ENCODE data around the gene PSMD9.
A peak's percentile ranks its signal among the peaks of the same experiment; 100 is the strongest.
"Not testable (repeated sequence)": the region's sequence is repeated elsewhere in the genome, so short reads cannot be mapped to it uniquely, and the experiment has no call there.

PSMD9 gene

DNA sequence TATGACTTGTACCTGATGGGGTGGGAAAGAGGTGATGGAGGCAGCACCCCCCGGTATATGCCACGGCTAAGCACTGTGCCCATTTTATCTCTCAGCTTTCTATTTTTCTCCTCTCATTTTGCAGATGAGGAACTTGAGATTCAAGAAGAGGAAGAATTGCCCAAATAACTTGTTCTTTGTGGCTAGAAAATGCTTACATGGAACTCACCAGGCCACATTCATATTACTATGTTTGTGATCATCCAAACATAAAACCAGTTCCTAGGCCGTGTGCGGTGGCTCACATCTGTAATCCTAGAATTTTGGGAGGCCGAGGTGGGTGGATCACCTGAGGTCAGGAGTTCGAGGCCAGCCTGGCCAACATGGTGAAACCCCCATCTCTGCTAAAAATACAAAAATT lies 14.5 kb upstream of the PSMD9 start:
- no peak for DNase-seq

DNA sequence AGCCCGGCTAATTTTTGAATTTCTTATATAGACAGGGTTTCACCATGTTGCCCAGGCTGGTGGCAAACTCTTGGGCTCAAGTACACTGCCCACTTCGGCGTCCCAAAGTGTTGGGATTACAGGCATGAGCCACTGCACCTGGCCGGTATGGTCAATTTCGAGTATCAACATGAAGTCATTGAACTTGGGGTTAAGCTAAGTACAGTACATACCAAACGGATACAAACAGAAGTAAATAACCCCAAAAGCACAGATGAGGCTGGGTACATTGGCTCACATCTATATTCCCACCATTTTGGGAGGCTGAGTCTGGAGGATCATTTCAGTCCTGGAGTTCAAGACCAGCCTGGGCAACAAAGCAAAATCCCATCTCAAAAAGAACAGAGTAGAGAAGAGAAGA lies 13.0 kb upstream of the PSMD9 start:
- no peak for DNase-seq

DNA sequence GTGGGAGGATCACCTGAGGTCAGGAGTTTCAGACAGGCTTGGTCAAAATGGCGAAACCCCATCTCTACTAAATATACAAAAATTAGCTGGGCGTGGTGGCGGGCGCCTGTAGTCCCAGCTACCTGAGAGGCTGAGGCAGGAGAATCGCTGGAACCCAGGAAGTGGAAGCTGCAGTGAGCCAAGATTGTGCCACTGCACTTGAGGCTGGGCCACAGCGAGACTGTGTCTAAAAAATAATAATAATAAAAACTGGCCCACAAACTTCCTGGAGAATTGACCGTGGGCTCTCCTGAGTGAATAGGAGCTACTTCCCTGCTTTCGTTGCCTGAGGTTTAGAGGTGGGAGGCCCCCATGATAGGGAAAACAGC lies 12.5 kb upstream of the PSMD9 start:
- not testable (repeated sequence) for DNase-seq

DNA sequence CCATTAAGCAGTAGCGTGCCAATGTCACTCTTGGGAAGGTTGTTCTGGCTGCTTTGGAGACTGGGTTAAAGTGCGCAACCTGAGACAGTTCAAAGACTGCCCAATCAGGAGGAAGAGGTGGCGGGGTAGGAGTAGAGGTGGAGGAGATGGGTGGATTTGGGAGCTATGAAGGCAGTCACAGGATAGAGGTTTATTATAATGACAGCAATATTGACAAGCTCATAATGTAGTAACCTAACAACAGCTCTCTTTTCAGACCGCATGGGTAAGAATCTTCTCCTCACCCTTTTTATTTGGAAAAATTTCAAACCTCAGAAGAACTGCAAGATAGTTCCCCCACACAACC lies 5.3 kb upstream of the PSMD9 start:
- DNase-seq, result no peak

DNA sequence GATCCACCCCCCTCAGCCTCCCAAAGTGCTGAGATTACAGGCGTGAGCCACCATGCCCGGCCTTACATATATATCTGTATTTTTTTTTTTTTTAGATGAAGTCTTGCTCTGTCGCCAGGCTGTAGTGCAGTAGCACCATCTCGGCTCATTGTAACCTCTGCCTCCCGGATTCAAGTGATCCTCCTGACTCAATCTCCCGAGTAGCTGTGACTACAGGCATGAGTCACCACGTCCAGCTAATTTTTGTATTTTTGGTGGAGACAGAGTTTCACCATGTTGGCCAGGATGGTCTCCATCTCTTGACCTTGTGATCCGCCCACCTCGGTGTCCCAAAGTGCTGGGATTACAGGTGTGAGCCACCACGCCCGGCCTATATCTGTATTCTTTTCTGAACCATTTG lies 3.5 kb upstream of the PSMD9 start:
- not testable (repeated sequence) for DNase-seq

DNA sequence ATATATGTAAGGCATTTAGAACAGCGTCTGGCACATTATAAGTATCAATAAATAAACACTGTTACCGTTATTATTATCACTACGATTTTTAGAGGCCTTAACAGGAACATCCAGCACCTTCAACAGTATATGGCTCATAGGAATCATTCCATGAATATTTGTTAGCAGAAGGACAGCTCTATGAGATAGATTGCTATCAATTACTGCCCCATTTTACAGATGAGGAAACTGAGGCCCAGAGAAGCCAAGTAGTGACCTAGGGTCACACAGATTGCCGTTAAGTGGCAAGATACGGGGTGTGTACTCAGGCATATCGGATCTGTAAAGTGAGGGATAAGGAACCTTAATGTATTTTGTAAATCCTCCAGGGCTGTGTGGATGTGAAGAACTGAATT lies 510 bp upstream of the PSMD9 start:
- DNase-seq, result no peak

DNA sequence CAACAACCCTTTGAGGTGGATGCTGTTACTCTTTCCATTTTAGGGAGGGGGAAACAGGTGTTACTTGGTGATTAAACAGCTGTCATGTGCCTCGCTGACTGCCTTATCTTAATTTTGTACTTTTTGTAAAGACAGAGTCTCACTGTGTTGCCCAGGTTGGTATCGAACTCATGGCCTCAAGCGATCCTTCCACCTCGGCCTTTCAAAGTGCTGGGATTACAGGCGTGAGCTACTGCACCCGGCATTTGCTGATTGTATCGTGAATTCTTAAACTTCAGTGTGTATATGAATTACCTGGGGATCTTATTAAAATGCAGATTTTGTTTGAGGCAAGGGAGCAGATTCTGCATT lies 659 bp downstream of the PSMD9 start:
- DNase-seq, result no peak

DNA sequence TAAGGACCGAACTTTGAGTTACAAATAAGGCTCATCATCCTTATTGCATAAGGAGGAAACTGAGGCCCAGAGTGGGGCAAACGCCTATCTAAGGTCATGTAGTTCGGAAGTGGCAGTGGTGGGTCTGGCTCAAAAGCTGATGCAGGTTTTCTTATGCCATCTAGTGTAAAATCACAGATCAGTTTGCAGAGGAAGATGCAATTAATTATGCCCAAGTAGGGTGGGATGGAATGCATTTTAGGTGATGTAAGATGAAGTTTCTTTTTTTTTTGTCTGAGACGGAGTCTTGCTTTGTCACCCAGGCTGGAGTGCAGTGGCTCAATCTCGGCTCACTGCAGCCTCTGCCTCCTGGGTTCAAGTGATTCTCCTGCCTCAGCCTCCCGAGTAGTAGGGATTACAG lies 1.1 kb downstream of the PSMD9 start:
- not testable (repeated sequence) for DNase-seq

DNA sequence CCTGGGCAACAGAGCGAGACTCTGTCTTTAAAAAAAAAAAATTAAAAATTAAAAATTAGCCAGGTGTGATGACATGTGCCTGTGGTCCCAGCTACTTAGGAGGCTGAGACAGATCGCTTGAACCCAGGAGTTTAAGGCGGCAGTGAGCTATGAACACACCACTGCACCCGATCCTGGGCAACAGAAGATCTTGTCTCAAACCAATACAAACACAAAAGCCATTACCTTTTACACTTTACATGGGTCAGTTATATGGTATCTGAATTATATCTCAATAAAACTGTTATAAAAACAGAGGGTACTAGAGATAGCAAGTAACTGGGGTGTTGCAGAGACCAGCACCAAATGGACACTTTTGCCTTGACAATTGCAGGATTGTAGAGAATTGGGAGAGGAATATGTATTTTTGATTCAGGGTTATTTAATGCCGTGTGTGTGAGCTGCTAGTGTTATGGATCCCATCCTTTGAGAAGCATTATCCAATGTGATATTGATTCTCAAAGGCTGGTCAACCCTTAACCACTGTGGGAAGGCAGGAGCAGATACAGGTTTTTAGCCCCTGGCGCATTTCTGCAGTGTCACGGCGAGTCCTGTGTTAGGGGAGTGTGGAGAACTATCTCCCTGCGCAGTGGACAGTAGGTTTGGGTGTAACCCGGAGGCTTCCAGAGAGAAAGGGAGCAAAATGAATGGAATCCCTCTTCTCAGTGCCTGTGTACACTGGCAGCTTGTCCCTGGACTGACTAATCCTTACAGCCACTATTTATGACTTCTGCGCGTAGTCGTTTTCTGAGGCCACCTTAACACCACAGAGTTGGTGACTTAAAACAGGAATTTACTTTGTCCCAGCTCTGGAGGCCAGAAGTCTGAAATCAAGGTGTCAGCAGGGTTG lies 4.3 kb downstream of the PSMD9 start:
- no peak for DNase-seq

DNA sequence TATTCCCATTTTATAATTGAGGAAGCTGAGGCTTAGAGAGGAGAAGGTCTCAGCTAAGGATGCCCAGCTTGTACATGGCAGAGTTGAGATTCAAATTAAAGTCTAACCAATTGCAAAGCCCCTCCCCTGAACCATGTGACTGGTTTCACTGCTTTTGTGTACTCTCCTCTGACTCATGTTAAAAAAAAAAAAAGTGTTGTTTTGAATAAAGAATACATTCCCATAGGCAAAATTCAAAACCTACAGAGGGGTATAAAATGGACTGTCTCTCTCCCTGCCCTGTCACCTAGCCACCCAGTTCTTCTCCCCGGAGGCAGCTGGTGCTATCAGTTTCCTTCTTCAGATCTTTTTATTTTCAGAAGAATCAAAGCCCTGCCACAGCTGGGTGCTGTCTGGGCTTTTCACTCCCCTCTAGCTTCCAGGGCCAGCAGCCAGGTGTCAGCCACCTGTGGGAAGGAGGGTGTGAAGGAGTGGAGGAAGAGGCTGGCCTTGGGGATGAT lies 5.4 kb downstream of the PSMD9 start:
- DNase-seq, result no peak

DNA sequence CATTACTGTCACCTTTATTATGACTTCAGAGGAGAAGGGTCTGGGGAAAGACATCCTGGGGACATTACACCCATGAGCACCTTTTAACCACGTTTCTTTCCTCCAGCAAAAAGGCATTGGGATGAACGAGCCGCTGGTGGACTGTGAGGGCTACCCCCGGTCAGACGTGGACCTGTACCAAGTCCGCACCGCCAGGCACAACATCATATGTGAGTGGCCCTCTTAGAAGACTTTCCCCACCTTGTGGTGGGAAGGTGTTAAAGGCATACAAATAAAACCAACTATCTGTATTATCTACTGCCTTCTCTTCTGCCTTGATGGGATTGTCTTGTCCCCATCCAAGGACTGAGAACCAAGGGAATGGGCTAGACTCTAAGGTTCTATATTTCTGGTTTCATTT lies 6.0 kb downstream of the PSMD9 start:
- no peak for DNase-seq

DNA sequence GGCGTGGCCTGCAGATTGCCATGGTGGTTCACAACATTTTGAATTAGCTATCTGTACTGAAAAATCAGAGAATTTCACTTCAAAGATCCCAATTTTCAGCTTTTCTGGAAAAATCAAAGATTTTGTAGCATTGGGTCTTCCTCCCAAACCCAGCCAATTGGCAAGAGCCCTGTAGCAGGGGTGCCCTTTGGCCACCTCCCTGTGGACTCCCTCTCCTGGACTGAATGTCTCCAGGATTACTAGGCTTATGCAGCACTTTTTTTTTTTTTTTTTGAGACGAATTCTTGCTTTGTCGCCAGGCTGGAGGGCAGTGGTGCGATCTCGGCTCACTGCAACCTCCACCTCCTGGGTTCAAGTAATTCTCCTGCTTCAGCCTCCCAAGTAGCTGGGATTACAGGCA lies 9.7 kb downstream of the PSMD9 start:
- no peak for DNase-seq

DNA sequence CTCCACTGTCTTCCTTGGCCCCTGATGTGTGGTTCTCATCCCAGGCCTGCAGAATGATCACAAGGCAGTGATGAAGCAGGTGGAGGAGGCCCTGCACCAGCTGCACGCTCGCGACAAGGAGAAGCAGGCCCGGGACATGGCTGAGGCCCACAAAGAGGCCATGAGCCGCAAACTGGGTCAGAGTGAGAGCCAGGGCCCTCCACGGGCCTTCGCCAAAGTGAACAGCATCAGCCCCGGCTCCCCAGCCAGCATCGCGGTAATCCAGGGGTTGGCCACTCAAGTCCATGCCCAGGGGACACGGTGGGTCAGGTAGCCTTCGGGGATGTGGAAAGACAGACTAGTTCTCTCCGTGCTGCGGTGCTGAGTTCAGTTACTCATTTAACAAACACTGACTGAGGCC lies 11.0 kb downstream of the PSMD9 start:
- no peak for DNase-seq

DNA sequence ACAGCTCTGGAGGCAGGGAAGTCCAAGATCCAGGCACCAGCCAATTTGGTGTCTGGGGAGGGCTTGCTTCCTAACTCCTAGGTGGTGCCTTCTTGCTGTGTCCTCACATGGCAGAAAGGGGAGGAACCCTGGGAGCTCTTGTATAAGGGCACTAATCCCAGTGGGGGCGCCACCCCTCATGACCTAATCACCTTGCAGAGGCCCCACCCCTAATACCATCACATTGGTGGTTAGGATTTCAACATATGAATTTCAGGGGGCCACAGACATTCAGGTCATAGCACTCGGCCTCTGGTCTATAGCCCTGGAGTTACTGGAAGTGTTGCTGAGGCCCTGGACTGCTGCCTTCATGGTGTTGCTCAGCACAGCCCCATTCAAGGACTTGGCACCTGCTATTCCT lies 14.6 kb downstream of the PSMD9 start:
- DNase-seq, result no peak

DNA sequence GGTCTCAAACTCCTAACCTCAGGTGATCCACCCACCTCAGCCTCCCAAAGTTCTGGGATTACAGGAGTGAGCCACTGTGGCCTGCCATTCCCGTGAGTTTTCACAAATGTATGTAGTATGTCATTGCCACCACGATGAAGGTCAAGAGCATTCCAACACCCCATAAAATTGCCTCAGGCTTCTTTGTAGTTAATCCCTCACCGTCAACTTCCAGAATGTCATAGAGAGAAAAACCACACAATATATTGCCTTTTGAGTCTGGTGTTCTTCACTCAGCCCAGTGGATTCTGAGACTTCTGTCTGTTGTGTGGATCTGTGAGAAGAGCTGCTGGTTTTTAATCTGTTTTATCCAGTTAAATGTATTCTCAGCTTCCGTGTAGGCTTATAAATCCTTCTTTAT lies 17.2 kb downstream of the PSMD9 start:
- DNase-seq, result no peak

DNA sequence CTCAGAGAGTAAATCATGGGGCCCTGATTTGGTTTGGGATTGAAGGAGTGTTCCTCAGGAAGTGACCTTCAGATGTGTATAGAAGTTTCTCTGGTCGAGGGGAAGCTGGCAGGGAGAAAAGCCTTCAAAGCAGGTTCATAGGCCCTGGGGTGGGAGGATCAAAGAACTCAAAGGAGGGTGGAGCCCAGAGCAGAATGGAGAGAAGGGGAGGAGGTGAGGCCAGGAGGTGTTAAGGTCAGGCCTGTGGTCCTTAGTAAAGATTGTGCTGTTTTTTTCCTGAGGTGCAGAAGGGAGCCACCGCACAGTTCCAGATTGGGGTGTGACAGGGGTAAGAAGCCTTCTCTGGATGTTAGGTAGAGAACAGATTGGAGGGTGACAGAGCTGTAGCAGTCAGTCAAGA lies 20.1 kb downstream of the PSMD9 start:
- DNase-seq, result no peak

DNA sequence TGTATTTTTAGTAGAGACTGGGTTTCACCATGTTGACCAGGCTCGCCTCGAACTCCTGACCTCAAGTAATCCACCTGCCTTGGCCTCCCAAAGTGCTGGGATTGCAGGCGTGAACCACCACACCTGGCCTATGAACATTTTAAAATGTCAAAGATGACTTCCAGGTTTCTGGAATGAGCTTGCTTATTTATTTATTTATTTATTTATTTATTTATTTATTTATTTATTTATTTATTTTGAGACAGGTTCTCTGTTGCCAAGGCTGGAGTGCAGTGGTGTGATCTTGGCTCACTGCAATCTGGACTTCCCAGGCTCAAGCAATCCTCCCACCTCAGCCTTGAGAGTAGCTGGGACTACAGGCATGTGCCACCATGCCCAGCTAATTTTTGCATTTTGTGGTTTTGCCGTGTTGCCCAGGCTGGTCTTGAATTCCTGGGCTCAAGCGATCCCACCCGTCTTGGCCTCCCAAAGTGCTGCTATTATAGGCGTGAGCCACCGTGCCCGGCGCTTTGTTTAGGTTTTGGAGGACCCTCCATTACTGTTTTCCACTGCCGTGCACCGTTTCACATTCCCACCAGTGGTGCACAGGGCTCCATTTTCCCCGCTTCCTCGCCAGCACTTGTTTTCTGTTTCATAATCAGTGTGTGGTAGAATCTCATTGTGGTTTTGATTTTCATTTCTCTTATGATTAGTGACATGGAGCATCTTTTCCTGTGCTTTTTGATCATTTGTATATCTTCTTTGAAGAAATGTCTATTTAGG lies 23.4 kb downstream of the PSMD9 start:
- DNase-seq, result peak; percentile 18

DNA sequence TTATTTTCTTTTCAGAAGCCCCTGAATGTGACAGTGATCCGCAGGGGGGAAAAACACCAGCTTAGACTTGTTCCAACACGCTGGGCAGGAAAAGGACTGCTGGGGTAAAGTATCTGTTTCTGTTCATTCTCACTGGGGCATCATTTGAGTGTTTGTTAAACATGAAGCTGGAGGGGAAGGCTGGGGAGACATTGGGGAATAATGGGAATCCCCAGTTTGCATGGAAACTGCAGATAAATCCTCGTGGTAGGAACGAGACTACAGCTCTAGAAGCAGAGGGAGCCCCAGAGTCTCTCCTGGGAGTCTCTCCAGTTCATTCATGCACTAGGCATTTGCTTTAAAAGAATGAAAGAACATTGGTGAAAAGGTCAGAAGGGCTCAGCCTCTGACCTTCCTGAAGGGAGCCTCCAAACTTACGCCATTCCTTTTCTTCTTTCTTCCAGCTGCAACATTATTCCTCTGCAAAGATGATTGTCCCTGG lies 27.3 kb downstream of the PSMD9 start:
- DNase-seq, result no peak

DNA sequence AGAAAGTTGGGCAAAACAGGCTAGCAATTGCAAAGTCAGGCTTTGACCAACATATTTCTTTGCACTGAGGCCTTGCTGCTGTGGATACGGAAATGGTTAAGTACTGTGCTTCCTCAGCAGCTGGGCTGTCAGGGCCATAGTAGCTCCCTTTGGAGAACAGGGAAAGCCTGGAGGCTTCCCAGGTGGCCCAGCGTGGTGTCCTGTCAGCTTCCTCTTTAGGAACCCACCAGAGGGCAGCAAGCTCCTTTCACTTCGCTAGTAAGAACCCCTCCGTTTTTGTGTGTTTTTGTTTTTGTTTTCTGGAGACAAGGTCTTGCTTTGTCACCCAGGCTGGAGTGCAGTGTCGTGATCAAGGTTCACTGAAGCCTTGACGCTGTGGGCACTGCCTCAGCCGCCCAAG lies 28.1 kb downstream of the PSMD9 start:
- DNase-seq, result no peak

DNA sequence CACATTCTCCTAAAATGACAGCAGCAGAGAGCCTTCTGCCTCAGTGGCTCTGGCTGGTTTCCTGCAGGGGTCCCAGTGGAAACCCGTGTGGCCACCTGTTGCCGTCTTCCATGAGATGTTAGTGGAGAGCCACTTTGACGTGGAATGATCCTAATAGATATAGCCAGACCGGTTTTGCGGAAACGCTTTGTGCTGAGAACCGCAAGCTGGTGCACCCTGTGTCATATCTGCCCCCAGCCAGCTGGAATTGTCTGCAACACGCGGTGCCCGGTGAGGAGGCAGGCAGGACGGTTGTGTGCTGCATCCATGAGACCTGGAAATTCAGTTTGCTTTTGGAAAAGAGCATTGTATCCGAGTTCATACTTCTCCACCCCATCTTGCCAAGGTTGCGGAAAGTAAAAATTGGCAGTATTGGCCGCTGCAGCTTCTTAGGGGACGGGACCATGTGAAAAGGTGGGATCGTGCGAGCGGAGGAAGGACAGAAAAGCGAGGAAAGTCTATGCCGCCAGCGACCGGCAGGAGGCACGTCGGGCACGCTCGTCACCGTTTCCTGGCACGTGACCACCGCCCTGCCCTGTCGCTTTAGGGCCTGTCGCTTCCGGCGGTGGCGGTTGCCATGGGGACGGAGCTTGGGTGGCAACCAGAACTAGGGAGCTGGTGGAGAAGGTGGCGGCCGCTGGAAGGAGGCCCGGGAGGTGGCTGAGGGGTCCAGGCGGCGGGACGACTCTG lies 29.5 kb downstream of the PSMD9 start, which contains the start of gene CFAP251:
CFAP251 (plus strand) TSS at position 643 of the 729 bp plus-strand sequence. CDS start 2,714 bp downstream, outside the sequence.
- peak; percentile 92 for DNase-seq

DNA sequence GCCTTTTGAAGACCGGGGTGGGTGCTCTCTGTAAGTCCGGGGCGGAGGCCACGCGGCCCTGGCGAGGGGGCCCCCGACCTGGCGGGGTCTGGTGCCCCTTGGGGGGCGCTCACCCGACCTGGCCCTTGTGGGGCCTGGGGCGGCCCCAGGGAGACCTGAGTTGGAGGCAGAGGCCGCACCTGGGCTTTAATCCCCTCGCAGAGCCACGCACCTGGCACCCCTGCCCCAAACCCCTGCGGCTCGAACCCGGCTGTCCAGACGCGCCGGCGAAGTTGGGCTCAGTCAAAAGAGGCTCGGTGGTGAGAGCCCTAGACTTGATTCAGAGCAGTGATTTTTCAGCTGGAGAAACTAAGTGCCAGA lies 30.1 kb downstream of the PSMD9 start:
- no peak for DNase-seq

DNA sequence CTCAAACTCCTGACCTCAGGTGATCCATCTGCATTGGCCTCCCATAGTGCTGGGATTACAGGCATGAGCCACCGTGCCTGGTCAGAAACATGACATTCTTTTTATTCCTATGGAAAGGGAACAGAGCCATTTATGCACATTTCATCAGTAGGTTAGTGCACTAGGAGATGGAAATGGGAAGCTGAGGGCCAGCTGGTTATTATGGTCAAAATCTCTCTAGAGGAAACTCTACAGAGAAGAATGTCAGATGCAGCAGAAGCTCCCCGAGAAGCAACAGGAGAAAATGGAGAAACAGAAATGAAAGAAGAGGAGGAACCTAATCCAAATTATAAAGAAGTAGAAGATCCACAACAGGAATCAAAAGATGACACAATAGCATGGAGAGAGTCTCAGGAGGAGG lies 32.5 kb downstream of the PSMD9 start:
- DNase-seq, result no peak

DNA sequence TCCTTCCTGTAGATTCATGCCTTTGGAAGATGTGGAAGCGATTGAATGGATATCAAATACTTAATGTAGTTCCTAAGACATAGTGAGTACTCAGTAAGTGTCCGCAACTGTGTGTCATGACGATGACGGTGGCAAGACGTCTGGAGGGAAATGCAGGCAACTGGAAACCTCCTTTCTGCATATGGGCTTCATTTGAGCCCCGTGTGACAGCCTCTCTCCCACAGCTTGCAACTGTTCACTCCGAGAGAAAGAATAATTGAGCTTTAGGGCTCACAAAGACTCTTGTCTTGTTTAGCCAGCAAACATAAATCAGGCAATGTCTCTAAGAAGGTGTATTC lies 36.7 kb downstream of the PSMD9 start:
- DNase-seq, result no peak
